ENCODE data around the gene MX1. TPM values are rescaled to one million over a fixed set of nuclear protein-coding genes. Genes with fewer than 3 reads are reported as not detected.

MX1 gene
- total RNA-seq, 1 donor: 16.0 TPM

- no peak for DNase-seq (ENCODE audit: low read depth)
- no peak overlapping the region for H3K4me3 ChIP-seq (ENCODE audit: low read depth, low read length)
- TF ChIP-seq, protein P1, sequence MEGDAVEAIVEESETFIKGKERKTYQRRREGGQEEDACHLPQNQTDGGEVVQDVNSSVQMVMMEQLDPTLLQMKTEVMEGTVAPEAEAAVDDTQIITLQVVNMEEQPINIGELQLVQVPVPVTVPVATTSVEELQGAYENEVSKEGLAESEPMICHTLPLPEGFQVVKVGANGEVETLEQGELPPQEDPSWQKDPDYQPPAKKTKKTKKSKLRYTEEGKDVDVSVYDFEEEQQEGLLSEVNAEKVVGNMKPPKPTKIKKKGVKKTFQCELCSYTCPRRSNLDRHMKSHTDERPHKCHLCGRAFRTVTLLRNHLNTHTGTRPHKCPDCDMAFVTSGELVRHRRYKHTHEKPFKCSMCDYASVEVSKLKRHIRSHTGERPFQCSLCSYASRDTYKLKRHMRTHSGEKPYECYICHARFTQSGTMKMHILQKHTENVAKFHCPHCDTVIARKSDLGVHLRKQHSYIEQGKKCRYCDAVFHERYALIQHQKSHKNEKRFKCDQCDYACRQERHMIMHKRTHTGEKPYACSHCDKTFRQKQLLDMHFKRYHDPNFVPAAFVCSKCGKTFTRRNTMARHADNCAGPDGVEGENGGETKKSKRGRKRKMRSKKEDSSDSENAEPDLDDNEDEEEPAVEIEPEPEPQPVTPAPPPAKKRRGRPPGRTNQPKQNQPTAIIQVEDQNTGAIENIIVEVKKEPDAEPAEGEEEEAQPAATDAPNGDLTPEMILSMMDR (IDR thresholded peaks at IDR 0.05; ENCODE audit: insufficient read depth, low read depth, low read length): no peak
Observed at GRCh38 chr21:41439248-41439647, 13.2 kb downstream of the MX1 start.

- DNase-seq (ENCODE audit: low read depth): no peak
- no peak overlapping the region for H3K4me3 ChIP-seq (ENCODE audit: low read depth, low read length)
- TF ChIP-seq, protein P1 (IDR thresholded peaks at IDR 0.05; ENCODE audit: insufficient read depth, low read depth, low read length): no peak
Observed at GRCh38 chr21:41441546-41441945, 15.5 kb downstream of the MX1 start.

DNA sequence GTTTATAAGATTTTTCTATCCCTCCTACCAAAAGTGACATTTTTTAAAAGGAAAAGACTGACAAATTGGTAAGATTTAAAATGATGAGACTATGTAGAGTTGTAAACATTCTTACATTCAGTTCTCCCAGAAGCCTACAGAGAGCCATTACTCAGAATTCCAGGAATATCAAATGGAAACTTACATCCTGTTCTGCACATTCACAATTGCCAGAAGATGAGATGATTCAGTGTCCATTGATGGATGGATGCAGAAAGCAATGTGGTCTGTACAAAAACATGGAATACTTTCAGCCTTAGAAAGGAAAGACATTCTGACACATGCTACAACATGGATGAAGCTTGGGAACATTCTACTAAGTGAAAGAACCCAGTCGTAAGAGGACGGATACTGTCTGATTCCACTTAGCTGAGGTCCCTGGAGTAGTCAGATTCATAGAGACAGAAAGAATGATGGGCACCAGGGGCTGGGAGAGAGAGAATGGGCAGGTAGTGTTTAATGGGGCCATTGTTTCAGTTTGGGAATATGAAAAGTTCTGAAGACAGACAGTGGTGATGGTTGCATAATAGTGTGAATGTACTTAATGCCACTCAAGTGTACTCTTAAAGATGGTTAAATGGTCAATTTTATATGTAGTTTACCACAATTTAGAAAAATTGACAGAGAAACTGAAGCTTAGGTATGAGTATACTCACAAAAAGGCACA lies 16.6 kb downstream of the MX1 start:
- no peak overlapping the region for H3K4me3 ChIP-seq (ENCODE audit: low read depth, low read length)
- no peak for DNase-seq (ENCODE audit: low read depth)
- TF ChIP-seq, protein P1 (IDR thresholded peaks at IDR 0.05; ENCODE audit: insufficient read depth, low read depth, low read length): no peak

- DNase-seq (ENCODE audit: low read depth): no peak
- no peak overlapping the region for H3K4me3 ChIP-seq (ENCODE audit: low read depth, low read length)
- TF ChIP-seq, protein P1 (IDR thresholded peaks at IDR 0.05; ENCODE audit: insufficient read depth, low read depth, low read length): no peak
Observed at GRCh38 chr21:41443562-41443961, 17.5 kb downstream of the MX1 start.

GRCh38 chr21:41444703-41445464 lies 18.8 kb downstream of the MX1 start:
- no peak overlapping the region for H3K4me3 ChIP-seq (ENCODE audit: low read depth, low read length)
- TF ChIP-seq, protein P1 (IDR thresholded peaks at IDR 0.05; ENCODE audit: insufficient read depth, low read depth, low read length): no peak
- DNase-seq (ENCODE audit: low read depth): no peak

GRCh38 chr21:41445465-41445862 lies 19.4 kb downstream of the MX1 start:
- H3K4me3 ChIP-seq (ENCODE audit: low read depth, low read length): no peak overlapping the region
- TF ChIP-seq, protein P1 (IDR thresholded peaks at IDR 0.05; ENCODE audit: insufficient read depth, low read depth, low read length): no peak
- peak; percentile 7 for DNase-seq (ENCODE audit: low read depth)

All from fibroblast of villous mesenchyme (primary cell).